GM12892 (cell line): ENCODE results near the gene CORO1C.

ENCODE experiments used
- POLR2A ChIP-seq: IDR thresholded peaks from 2 replicates; pipeline ENCODE4 v1.6.1; 2011; ENCODE audit warnings: low read depth, low read length, control low read depth
- POLR2AphosphoS5 ChIP-seq: IDR thresholded peaks from 2 replicates; pipeline ENCODE4 v1.6.1; 2011; ENCODE audit warnings: low read depth, low read length, control low read depth
- TAF1 ChIP-seq: IDR thresholded peaks from 2 replicates; pipeline ENCODE4 v1.6.1; 2011; ENCODE audit warnings: low read depth, mild to moderate bottlenecking, control low read depth, low read length, borderline replicate concordance

DNA sequence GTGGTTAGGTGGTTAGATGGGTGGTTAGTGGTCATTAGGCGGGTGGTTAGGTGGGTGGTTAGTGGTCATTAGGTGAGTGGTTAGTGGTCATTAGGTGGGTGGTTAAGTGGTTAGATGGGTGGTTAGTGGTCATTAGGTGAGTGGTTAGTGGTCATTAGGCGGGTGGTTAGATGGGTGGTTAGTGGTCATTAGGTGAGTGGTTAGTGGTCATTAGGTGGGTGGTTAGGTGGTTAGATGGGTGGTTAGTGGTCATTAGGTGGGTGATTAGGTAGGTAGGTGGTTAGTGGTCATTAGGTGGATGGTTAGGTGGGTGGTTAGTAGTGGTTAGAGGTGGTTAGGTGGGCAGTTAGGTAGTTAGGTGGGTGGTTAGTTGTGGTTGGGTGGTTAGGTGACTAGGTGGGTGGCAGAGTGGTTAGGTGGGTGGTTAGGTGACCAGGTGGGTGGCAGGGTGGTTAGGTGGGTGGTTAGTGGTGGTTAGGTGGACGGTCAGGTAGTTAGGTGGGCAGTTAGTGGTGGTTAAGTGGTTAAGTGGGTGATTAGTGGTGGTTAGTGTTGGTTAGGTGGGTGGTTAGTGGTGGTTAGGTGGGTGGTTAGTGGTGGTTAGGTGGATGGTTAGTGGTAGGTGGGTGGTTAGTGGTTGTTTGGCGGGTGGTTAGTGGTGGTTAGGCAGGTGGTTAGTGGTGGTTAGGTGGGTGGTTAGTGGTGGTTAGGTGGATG, 125.5 kb downstream of the CORO1C start:
- TF ChIP-seq POLR2AphosphoS5 (no peak), POLR2A (no peak), TAF1 (no peak)
